HG03139 (cell line): Measurements from ENCODE around the gene RBM33.

Experiments
- ATAC-seq: cut with Tn5 transposase; IDR thresholded peaks from one replicate; pipeline ENCODE4 v1.9.1; 2021; ENCODE audit not compliant: unreplicated experiment

Gene RBM33

DNA sequence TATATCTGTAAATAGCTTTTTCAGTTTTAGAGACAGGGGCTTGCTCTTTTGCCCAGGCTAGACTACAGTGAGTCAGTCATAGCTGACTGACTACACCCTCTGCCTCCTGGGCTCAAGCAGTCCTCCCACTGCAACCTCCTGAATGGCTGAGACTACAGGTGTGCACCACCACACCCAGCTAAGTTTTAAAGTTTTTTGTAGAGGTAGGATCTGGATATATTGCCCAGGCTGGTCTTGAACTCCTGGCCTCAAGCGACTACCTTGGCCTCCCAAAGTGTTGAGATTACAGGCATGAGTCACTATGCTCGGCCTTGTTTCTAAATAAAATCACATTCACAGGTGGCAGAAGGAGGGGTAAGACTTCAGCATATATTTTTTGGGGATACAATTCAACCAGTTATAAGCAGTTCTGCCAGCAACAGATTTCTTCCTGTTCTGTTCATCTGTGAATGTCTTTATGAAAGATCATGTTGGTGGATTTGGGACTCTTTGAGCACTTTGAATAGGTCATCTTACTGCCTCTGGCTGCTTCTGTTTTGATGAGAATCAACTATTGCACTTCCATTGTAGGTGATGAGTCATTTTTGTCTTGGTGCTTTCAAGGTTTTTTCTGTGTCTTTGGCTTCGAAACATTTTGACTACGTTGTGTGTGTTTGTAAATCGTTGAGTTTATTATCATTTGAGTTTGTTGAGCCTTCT lies 15.7 kb downstream of the RBM33 start:
- peak; percentile 69 for ATAC-seq

DNA sequence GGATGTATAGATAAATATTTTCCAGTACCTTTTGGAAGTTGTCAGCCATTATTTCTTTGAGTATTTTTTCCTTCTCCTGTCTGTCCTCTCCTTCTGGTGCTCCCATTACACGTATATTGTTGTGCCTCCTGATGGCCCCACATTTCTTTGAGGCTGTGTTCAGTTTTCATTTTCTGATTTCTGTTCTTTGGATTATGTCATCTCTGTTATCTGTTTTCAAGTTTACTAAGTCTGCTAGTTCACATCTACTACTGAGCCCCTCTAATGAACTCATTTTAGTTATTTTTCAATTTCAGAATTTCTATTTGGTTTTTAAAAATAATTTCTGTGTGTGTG lies 16.3 kb downstream of the RBM33 start:
- ATAC-seq = peak; percentile 44

DNA sequence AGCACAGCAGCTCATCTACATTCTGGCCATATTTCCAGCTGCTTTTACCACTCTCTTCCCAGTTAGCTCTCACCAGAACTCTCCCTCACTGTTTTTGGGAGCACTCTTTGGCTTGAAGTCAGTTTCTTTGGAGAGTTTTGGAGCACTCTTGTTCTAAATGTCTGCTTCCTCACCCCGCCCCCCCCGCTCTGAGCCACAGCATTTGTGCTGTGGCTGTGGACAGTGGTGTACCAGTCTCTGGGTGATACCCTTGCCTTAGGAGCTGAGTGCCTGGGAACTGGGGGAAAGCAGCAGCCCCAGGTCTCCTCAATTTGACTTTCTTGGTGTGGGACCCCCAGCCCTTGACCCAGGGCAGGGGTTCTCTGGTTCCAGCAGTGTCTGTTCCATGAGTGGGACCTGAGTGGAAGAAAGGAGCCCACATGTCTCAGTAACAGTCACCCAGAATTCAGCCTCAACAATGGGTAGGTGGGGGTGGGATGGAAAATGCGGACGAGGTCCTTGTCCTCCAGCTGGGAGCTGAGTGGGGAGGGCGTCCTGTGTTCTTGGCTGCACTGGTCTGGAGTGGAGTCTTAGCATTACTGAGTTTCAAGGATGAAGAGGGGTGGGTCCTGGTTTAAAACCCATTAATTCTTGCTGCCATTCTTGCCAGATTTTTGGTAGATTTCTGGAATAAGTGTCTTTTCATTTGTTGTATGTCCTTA lies 18.0 kb downstream of the RBM33 start:
- ATAC-seq = no peak

DNA sequence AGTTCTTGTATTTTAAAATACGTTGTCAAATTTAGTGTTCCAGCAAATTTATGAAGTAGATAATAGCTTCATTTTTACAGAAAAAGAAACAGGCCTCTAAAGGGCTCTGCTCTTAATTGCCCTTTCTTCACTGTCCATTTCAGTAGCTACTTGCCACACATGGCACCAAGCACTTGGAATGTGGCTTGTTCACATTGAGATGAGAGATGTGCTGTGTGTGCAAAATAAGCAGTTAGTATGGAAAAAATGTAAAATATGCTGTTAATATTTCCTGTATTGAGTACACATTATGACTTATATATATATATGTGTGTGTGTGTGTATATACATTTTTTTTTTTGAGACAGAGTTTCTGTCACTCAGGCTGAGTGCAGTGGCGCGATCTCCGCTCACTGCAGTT lies 19.5 kb downstream of the RBM33 start:
- ATAC-seq = no peak

DNA sequence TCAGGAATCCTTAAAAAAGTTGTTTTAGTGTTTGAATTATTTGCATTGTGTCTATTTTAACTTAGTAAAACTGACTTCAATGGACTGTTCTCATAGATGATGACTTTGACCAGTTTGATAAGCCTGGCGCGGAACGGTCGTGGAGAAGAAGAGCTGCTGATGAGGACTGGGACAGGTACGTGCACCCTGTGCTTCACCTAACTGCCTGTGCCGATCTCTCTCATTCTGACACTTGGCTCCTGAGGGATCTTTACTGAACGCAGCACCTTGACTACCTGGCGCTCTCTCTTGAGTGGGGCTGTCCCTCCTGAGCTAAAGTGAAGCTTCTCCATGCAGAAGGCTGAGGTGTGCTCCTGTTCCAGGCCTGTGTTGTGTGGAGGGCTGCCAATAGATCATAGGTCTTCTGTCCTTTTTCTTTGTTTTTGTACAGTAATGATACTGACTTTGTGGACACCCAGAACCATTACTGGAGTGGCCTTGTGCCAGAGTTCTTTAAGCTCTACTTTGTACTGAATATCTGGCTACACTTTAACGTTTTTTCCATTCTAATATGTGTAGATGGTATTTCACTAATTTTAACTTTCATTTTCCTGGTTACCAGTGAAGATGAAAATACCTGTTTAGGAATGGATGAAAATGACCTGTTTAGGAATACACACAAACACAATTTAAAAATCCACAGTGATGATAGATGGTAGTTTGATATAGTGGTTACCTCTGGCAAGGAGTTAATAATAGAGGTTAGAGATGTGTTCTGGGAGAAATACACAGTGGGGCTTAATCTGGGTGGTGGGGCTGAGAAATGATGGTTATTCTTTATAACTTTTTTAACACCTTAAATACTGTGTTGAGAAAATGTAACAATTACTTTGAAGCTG lies 20.9 kb downstream of the RBM33 start:
- no peak for ATAC-seq

DNA sequence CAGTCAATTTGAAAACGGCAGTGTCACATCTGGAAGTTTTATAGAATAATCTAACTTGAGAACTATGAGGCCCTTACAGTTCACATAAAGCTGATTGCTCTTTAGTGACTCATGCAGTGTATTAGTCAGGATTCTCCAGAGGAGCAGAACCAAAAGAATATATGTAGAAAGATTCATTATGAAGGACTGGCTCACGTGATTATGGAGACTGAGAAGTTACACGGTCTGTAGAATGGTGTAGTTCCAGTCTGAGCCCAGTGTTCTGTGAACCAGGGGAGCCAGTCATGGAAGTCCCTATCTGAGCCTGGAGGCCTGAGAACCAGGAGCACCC lies 21.5 kb downstream of the RBM33 start:
- ATAC-seq = no peak

DNA sequence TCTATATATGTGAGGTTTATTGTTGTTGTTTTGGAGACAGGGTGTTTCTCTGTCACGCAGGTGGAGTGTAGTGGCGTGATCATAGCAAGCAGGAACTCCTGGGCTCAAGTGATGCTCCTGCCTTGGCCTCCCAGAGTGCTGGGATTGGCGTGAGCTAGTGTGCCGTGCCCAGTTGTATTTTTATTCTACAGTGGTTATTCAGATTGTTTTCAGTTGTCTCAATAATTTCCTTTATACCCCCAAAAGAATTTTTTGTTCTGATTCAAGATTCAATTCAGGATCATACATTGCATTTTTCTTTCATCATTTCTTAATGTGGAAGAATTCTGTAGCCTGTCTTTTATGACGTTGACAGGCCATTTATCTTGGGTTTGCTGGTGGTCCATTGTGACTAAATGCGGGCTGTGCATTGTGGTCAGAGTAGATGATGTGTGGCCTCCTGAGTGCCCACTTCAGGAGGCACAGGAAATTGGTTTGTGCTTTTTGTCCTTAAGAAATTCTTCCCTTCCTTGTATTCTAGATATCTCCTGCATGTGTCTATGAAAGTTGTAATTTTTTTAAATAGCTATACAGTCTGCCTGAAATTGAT lies 22.9 kb downstream of the RBM33 start:
- no peak for ATAC-seq

DNA sequence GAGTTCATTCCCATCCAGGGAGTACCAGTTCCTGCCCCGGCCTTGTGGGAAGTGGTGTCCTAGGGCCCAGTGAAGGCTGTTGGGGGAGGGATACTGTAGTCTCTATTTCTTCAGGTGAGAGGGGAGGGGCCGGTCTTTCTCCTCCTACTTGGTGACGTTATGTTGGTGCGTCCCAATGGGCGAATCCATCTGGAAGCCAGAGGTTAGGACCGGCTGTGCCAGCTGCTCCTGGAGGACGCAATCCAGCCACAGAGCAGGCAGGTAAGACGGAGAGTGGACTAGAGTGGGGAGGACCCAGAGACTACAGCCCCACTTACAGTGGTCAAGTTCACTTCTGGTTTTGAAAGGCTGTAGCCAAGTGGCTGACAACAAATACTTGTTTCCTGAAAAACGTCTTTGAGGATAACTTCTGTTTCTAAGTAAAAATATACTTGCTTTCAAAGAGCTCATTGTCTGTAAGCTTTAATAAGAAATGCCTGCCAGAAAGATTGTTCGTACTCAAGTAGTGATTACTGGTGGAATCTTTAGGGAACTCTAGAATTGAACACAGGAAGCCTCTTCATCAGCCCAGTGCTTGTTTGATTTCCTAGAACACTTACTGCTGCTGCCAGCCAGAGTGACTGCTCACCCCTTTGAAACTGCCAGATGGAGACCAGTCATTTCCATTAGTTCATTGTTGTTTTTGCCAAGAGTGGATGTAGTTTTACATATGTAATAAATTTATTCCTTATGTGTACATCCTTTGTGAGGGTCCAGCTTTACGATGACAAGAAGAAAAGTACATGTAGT lies 25.4 kb downstream of the RBM33 start:
- no peak for ATAC-seq

DNA sequence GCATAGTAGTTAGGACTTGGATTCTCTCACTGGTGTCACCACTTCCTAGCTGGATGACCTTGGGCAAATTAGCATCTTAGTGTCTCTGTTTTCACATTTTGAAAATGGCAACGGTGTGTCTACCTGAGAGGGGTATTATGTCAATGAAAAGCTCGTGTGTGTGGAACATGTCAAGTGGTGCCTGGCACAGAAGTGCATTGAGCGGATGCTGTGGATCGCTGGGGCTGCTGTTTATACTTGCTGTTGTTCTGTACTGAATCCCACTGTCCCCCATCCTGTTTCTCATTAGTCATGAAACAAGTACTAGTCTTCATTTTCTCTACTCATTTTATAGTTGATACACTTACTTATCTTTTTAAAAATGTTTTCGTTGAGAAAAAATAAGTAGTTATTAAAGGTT lies 26.1 kb downstream of the RBM33 start:
- ATAC-seq = no peak

DNA sequence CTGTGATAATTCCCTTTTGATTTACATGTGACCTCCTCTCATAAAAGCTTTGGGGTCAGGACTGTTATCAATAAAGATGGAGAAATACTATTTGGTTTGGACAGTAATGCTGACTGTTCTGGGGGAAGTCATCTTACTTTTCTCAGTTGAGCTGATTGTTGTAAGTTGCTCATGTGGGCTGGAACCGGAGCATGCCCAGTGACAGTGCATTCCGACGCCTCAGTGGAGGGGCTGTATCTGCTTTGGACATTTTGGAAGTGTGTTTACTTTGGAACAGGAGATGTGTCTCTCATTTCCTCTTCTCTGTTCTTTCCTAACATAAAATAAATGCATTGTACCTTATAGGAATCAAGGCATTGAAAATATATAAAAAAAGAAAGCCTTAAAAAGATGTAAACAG lies 30.1 kb downstream of the RBM33 start:
- ATAC-seq = no peak

DNA sequence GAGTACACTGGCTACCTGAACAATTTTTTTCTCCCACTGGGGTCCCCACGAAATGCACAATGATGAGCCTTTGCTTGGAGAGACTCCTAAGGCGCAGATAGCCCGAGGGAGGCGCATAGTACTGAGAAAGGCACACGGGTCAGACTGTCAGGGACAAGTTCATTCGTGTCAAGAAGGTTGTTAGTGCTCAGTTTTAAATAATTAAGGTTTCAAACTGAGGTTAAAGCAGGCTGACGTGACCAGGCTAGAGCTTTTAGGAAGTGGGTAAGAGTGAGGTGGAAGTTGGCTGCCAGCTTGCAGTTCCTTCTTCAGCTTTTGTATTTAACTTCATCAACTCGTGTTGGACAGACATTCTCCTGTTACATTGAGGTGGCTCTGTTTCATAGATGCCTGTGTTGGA lies 31.6 kb downstream of the RBM33 start:
- ATAC-seq = no peak

DNA sequence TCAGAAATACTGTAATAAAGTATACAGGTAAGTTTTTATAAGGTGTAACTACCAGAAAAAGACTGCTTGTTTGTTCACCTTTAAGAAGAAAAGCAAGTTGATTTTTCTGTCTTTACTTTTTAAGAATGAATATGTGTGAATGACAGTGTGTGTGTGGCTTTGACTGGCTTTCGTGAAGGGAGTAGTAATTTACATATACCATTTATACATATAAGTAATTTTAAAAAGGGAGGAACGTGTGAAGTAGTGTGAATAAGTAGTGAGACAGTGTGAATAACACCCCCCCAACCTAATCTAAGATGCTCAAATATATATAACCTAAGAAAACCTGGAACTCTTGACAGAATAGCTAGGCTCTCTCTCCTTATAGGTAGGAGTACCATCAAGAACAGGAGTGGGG lies 33.2 kb downstream of the RBM33 start:
- ATAC-seq = no peak

DNA sequence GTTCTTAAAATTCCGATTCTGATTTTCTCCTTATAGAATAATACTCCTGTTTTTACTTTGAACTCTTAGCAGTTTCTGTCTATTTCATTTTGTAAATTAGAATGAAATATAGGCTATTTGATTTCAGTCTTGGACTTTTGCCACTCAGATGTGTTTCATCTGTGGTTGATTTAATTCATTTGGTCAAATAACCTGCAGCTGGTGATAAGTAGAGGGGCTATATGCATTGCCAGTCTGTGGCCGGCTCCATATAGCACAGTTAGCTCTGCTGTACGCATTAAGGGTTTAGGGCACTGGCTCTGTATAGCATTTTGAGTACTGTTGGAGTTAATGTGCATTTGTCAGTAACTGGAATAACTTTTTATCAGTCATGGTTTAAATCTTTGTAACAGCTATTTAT lies 35.7 kb downstream of the RBM33 start:
- ATAC-seq = no peak

DNA sequence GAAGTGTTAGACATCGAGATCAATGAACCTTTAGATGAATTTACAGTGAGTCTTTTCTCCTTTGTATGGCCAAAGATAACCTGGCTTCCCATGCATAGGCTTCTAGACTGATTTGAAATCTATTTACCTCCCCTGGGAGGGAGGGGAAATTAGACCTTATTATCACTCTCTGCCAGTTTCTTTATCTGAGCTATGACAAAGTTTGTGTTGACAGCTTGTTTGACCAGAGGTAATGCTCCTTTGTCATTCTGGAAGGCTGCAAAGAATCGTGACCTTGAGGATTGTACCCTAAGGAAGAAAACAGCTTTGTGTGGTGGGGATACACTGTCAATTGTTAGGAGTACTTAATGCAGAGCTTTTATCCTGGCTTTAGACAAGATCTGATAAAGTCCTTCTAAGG lies 36.4 kb downstream of the RBM33 start:
- no peak for ATAC-seq

DNA sequence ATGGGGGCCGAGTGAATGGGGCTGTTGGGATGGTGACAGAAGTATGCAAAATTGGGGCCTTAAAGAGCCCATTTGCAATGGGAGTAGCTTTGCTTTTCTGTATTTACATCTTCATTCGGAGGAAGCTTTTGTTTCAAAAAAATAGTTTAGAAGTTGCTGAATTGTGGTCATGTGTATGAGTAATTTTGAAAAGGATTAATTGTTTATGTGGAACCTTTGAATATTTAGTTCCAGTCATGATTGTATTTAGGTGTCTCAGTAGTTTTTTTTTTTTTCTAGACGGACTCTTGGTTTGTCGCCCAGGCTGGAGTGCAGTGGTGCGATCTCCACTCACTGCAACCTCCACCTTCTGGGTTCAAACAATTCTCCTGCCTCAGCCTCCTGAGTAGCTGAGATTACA lies 37.2 kb downstream of the RBM33 start:
- no peak for ATAC-seq

DNA sequence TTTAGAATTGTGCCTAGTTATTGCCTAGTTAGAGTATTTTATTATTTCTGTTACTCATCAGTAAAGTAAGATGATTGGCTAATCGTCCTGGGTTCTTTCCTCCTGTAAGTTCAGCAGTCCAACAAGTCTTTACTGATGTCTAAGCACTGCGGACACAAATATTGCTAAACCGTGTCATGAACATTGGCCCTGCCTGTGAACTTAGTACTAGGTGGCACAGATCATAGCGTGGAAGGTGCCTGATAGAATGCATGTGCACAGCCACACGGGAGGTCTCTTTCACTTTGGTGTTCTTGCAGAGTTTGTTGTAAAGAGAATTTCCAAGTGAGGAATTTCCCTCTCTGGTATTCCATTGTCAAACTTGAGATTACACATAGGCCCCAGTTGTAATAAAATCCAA lies 38.0 kb downstream of the RBM33 start:
- no peak for ATAC-seq

DNA sequence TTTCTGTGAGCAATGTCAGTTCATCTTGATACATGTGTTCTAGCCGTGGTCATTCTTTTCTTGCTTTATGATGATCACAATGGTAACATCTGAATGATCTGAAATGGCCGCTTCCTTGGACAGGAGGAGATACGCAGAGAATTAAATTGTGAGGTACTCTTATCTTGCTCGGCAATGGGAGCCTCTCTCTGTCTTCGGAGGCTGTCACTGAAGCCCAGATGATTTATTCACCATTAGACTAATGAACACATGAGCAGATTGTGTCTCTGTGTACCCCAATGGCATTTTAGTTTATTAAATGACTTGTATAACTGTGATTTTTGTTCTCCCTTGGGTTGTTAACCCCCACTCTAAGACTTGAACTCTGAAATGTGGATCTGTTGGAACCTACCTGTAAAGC lies 38.6 kb downstream of the RBM33 start:
- no peak for ATAC-seq

DNA sequence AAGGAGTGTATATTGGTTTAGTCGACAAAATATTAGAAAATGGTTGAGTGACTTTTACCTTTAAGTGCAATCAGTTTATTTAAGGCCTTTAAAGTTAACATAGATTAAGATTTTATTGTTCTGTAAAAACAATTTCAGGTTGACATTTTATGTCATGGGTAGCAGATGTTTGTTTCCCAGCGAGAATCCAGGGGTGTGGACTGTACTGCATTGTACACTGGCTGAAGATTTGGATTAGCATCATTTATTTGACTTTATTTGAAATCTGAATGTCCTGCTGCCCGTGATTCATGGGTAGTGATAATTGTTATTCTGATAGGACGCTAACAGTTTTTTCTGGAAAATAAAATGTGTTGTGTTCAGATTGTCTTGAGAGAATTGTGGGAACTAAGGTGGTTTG lies 39.3 kb downstream of the RBM33 start:
- no peak for ATAC-seq

DNA sequence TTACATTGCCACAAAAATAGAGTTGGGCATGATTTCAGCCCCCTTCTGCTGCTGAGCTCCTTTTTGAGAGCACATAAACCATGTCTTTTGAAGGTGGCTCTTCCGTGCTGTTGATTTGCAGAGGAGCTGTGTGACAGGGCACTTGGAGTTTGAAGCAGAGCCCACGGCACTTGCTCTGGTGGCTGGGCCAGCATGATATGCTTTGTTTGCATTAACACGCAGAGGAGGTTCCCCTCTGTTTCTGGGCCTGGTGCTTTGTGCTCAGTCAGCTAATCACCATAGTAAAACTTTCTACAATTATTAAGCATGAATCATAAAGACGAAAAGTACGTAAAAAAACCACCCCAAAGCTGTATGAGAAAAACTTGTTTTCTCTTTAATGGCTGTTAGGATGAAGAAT lies 40.1 kb downstream of the RBM33 start:
- ATAC-seq = no peak

DNA sequence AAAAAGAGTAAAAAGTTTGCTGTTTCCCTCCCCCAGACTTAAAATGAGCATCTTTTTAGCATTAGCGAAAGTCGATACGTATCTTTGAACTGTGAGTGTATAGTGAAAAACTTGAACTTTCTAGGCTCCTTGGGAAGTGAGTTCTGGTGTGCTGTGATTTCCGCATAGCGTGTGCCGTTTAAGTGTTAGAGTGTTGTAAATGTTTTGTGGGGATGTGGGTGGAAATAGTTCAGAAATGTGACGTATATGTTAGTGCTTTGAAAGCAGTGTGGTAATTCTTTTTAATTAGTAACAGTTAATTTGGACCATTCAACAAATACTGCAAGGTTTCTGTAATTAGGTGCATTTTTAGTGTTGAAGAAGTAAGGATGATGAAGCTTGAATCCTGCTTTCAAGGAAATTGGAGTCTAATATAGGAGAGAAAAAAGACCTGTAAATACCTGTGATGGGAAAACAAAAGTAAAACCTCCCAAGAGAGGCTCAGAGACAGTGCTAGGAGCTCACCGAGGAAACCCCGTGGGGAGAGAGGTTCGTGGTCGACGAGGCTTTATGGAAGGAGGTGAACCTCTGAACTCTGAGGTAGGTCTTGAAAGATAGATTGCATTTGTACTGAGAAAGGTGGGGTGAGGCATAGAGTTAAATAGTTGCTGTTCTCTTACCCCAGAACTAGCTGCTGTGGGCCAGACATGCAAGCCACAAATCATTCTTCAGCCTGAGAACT lies 40.8 kb downstream of the RBM33 start:
- peak; percentile 77 for ATAC-seq

DNA sequence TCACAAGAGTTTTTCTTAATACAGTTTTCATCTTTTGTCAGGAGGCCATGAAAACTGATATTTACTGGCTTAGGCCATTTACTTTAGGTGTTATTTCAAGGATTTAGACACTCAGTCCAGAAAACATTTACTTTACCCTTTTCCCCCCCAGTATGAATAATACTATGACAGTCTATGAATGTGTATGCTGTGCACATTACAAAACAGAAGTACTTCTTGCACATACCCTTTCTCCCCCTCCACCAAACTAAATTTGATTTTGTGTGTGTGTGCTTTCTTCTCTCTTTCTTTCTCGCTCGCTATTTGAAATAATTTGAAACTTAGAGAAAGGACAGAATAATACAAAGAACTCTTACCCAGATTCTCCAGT lies 41.3 kb downstream of the RBM33 start:
- ATAC-seq = no peak
